SK-N-SH (cell line): ENCODE data around the gene MUC13. TPM values are rescaled to one million over a fixed set of nuclear protein-coding genes. Genes with fewer than 3 reads are reported as not detected.

Experiments used
- CTCF ChIA-PET: fragments of 300-600, 350-600 bp; formaldehyde crosslinking; extraction: SDS; loops from one replicate; lab custom pipeline; 2021; lab: Yijun Ruan, JAX
- POLR2A ChIA-PET: fragments of 350-600 bp; sonication (Branson Sonifier 250); formaldehyde crosslinking; extraction: SDS; loops from one replicate; lab custom pipeline; 2020; ENCODE audit warnings: antibody characterized with exemption, inconsistent platforms; lab: Yijun Ruan, JAX
- DNase-seq: peaks from one replicate; pipeline ENCODE4 v3.0.0; 2012
- H2AFZ ChIP-seq: fragments of 200-600 bp; sonication (generic); 2 replicates; pipeline ENCODE4 v1.8.1; 2016; ENCODE audit warnings: antibody characterized with exemption, mild to moderate bottlenecking, low read depth
- H3F3A ChIP-seq: fragments of 200-600 bp; sonication (generic); replicated peaks from 2 replicates; pipeline ENCODE3; 2016; ENCODE audit warnings: antibody characterized with exemption, mild to moderate bottlenecking; ENCODE audit not compliant: insufficient read depth
- H3K27ac ChIP-seq, 2 experiments: fragments of 200-500 bp in 1 of 2; fragments of 200-600 bp in 1 of 2; sonication (Bioruptor generic) in 1 of 2; sonication (generic), shearing (Covaris generic) in 1 of 2; 2 replicates each; pipeline versions ENCODE4 v1.5.1 to v1.6.1; 2014 to 2016; ENCODE audit warnings: low read depth in 2 of 2, inconsistent platforms in 1 of 2, low read length in 1 of 2, mild to moderate bottlenecking in 1 of 2, mixed read lengths in 1 of 2
- H3K27me3 ChIP-seq: fragments of 200-600 bp; sonication (generic), shearing (Covaris generic); 2 replicates; pipeline ENCODE4 v1.6.1; 2016; ENCODE audit warnings: mixed run types; ENCODE audit not compliant: insufficient read depth
- H3K36me3 ChIP-seq, 2 experiments: fragments of 200-500 bp in 1 of 2; fragments of 200-600 bp in 1 of 2; sonication (Bioruptor generic) in 1 of 2; sonication (generic) in 1 of 2; replicated peaks in 1 of 2; 2 replicates each; pipeline versions ENCODE3 to v1.5.1; 2014 to 2016; ENCODE audit warnings: low read length in 1 of 2, mild to moderate bottlenecking in 1 of 2; ENCODE audit not compliant: insufficient read depth in 2 of 2, control insufficient read depth in 1 of 2
- H3K4me1 ChIP-seq, 2 experiments: fragments of 200-500 bp in 1 of 2; fragments of 200-600 bp in 1 of 2; sonication (Bioruptor generic) in 1 of 2; sonication (generic), shearing (Covaris generic) in 1 of 2; 2 replicates each; pipeline versions ENCODE4 v1.5.1 to v1.6.1; 2014 to 2016; ENCODE audit warnings: low read depth in 1 of 2, low read length in 1 of 2, mixed run types in 1 of 2; ENCODE audit not compliant: insufficient read depth in 2 of 2, control insufficient read depth in 1 of 2
- H3K4me2 ChIP-seq: fragments of 200-600 bp; sonication (generic), shearing (Covaris generic); 2 replicates; pipeline ENCODE4 v1.6.1; 2017; ENCODE audit warnings: mixed run types
- H3K4me3 ChIP-seq, 2 experiments: fragments of 200-500 bp in 1 of 2; fragments of 200-600 bp in 1 of 2; sonication (Bioruptor generic) in 1 of 2; sonication (generic), shearing (Covaris generic) in 1 of 2; 2 replicates each; pipeline versions ENCODE4 v1.5.1 to v1.8.1; 2014 to 2016; ENCODE audit warnings: low read depth in 2 of 2, inconsistent platforms in 1 of 2, low read length in 1 of 2, mild to moderate bottlenecking in 1 of 2, mixed read lengths in 1 of 2, moderate library complexity in 1 of 2
- H3K79me2 ChIP-seq: fragments of 200-600 bp; sonication (generic); 2 replicates; pipeline ENCODE4 v1.8.1; 2017; ENCODE audit warnings: mild to moderate bottlenecking; ENCODE audit not compliant: insufficient read depth
- H3K9ac ChIP-seq: fragments of 200-600 bp; sonication (generic); 2 replicates; pipeline ENCODE4 v1.6.1; 2017; ENCODE audit warnings: mixed run types
- H3K9me2 ChIP-seq: fragments of 200-600 bp; sonication (generic); 2 replicates; pipeline ENCODE4 v1.6.1; 2017; ENCODE audit warnings: mixed run types
- H3K9me3 ChIP-seq: fragments of 200-600 bp; sonication (generic); 2 replicates; pipeline ENCODE4 v1.6.1; 2017; ENCODE audit warnings: mixed run types, mild to moderate bottlenecking, moderate library complexity
- H4K20me1 ChIP-seq: fragments of 200-600 bp; sonication (generic); 2 replicates; pipeline ENCODE4 v1.6.1; 2017; ENCODE audit warnings: mild to moderate bottlenecking, mixed run types; ENCODE audit not compliant: insufficient read depth
- CHD2 ChIP-seq: fragments of 150-350 bp; IDR thresholded peaks from 2 replicates; pipeline ENCODE4 v1.6.1; 2018; ENCODE audit warnings: low read length; ENCODE audit not compliant: partially characterized antibody
- ELF1 ChIP-seq: IDR thresholded peaks from 2 replicates; pipeline ENCODE4 v1.4.0; 2012
- EP300 ChIP-seq, 2 experiments: IDR thresholded peaks; 2 replicates each; pipeline versions ENCODE4 v1.4.0 to v1.6.1; 2012; ENCODE audit warnings: borderline replicate concordance in 1 of 2, low read depth in 1 of 2, low read length in 1 of 2
- FOSL2 ChIP-seq: IDR thresholded peaks from 2 replicates; pipeline ENCODE4 v1.4.0; 2012; ENCODE audit warnings: low read depth, mild to moderate bottlenecking, moderate library complexity, borderline replicate concordance
- FOXJ3 ChIP-seq: sonication (generic); formaldehyde crosslinking; IDR thresholded peaks from 2 replicates; pipeline ENCODE4 v1.5.1; 2020; ENCODE audit warnings: mild to moderate bottlenecking, missing genetic modification reagents
- FOXM1 ChIP-seq: IDR thresholded peaks from 2 replicates; pipeline ENCODE4 v1.4.0; 2012; ENCODE audit warnings: low read depth, mild to moderate bottlenecking
- GATA2 ChIP-seq: sonication (generic); formaldehyde crosslinking; IDR thresholded peaks from 2 replicates; pipeline ENCODE4 v1.5.0; 2020; ENCODE audit warnings: mild to moderate bottlenecking, missing genetic modification reagents
- JUND ChIP-seq: IDR thresholded peaks from 2 replicates; pipeline ENCODE4 v1.4.0; 2012
- MEF2A ChIP-seq: IDR thresholded peaks from 2 replicates; pipeline ENCODE4 v1.4.0; 2012; ENCODE audit warnings: low read depth, borderline replicate concordance
- NFIC ChIP-seq: IDR thresholded peaks from 2 replicates; pipeline ENCODE4 v1.4.0; 2012; ENCODE audit warnings: borderline replicate concordance
- NRF1 ChIP-seq: IDR thresholded peaks from 2 replicates; pipeline ENCODE4 v1.6.1; 2012; ENCODE audit warnings: low read depth, mild to moderate bottlenecking, low read length
- POLR2AphosphoS5 ChIP-seq: IDR thresholded peaks from 2 replicates; pipeline ENCODE4 v1.6.1; 2012; ENCODE audit warnings: low read depth, low read length
- RAD21 ChIP-seq: IDR thresholded peaks from 2 replicates; pipeline ENCODE4 v1.6.1; 2012; ENCODE audit warnings: mild to moderate bottlenecking, low read length
- RFX5 ChIP-seq: IDR thresholded peaks from 2 replicates; pipeline ENCODE4 v1.6.1; 2012; ENCODE audit warnings: mild to moderate bottlenecking, improper control_type of control experiment, low read length
- RXRA ChIP-seq: IDR thresholded peaks from 2 replicates; pipeline ENCODE4 v1.4.0; 2012; ENCODE audit warnings: low read depth, mild to moderate bottlenecking, borderline replicate concordance
- SIN3A ChIP-seq: IDR thresholded peaks from 2 replicates; pipeline ENCODE4 v1.6.1; 2012; ENCODE audit warnings: low read depth, mild to moderate bottlenecking, low read length, moderate library complexity, borderline replicate concordance
- SMC3 ChIP-seq: IDR thresholded peaks from 2 replicates; pipeline ENCODE4 v1.6.1; 2012; ENCODE audit warnings: low read depth, low read length, improper control_type of control experiment
- TAF1 ChIP-seq: IDR thresholded peaks from 2 replicates; pipeline ENCODE4 v1.6.1; 2012; ENCODE audit warnings: low read depth, mild to moderate bottlenecking, low read length, moderate library complexity, borderline replicate concordance
- TCF12 ChIP-seq: IDR thresholded peaks from 2 replicates; pipeline ENCODE4 v1.4.0; 2012
- TEAD4 ChIP-seq: IDR thresholded peaks from 2 replicates; pipeline ENCODE4 v1.4.0; 2012; ENCODE audit warnings: mild to moderate bottlenecking, borderline replicate concordance; ENCODE audit not compliant: insufficient read depth
- YY1 ChIP-seq: IDR thresholded peaks from 2 replicates; pipeline ENCODE4 v1.4.0; 2012; ENCODE audit warnings: low read depth, mild to moderate bottlenecking
- WGBS: methylation state at CpG from one replicate; pipeline ENCODE4 v1.1.6; 2017; ENCODE audit warnings: low lambda C conversion rate; 5-methylcytosine and 5-hydroxymethylcytosine counted together
- polyA plus RNA-seq, 3 experiments: library from polyadenylated mRNA; depleted of rRNA; stranded (reverse); fragments of >200 nt; gene quantifications; 2 replicates each; pipeline ENCODE4 v1.2.3, GENCODE V29; 2012
- TF ChIP-seq, protein P1 (sequence below): IDR thresholded peaks from 2 replicates; pipeline ENCODE4 v1.6.1; 2012; ENCODE audit warnings: mild to moderate bottlenecking, low read depth, low read length, moderate library complexity
- TF ChIP-seq, protein P2 (sequence below): IDR thresholded peaks from 2 replicates; pipeline ENCODE4; 2012
- TF ChIP-seq, protein P3 (sequence below): fragments of 150-350 bp; IDR thresholded peaks from 2 replicates; pipeline ENCODE4 v1.6.1; 2016; ENCODE audit warnings: mild to moderate bottlenecking, low read depth, low read length
- TF ChIP-seq, protein P4 (sequence below): IDR thresholded peaks from 2 replicates; pipeline ENCODE4 v1.4.0; 2012; ENCODE audit warnings: low read depth, borderline replicate concordance
- TF ChIP-seq, protein P5 (sequence below): IDR thresholded peaks from 2 replicates; pipeline ENCODE4 v1.4.0; 2012; ENCODE audit warnings: low read depth
- TF ChIP-seq, protein P6 (sequence below): IDR thresholded peaks from 2 replicates; pipeline ENCODE4 v1.4.0; 2012; ENCODE audit warnings: low read depth, borderline replicate concordance

The MUC13 gene
- polyA plus RNA-seq, 1 of the 3 experiments (the other 2 are of a cell fraction), result not detected

DNA sequence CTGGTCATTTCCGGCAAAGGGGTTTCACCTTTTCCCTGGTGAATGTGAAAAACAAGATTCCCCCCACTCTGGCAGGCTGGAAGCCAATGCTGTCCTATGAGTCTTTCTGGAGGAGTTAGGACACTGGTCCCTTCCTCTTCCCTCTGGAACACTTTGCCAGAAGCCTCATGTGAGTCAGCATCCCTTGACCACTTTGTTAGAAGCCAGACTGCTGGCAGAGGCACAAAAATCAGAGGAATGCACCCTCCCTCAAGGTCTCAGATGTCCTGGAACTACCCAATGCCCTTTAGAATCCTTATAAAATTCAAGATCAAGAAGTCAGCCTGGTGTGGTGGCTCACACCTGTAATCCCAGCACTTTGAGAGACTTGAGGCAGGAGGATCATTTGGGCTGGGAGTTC lies 74.0 kb downstream of the MUC13 start:
- Histone ChIP-seq H3K27me3 (no peaks in the 10 kb centered on the region), H3K9me3 (no peaks in the 10 kb centered on the region; the same call in 1 of the 2 replicates), H3K9me2 (no peaks in the 10 kb centered on the region), H3K4me2 (no peak overlapping the region; the same call in none of the 2 replicates), H4K20me1 (no peaks in the 10 kb centered on the region), H3F3A (peaks cover 28% of the 10 kb centered on the region), H3K4me1 (peaks cover 20 to 23% of the 10 kb centered on the region in 2 experiments; a peak in 3 of 4 replicates), H2AFZ (no peak overlapping the region)
- ChIA-PET POLR2A (no interaction called here), CTCF (no interaction called here)
- WGBS, result 19% methylated on average over 1 of the region's 1 CpG
- no peak for DNase-seq
- no peak for TF ChIP-seq TAF1
- TF ChIP-seq TCF12, result peak; percentile 99
- TF ChIP-seq POLR2AphosphoS5, result peak; percentile 81; the same call in 1 of the 2 replicates
- TF ChIP-seq, protein P1, sequence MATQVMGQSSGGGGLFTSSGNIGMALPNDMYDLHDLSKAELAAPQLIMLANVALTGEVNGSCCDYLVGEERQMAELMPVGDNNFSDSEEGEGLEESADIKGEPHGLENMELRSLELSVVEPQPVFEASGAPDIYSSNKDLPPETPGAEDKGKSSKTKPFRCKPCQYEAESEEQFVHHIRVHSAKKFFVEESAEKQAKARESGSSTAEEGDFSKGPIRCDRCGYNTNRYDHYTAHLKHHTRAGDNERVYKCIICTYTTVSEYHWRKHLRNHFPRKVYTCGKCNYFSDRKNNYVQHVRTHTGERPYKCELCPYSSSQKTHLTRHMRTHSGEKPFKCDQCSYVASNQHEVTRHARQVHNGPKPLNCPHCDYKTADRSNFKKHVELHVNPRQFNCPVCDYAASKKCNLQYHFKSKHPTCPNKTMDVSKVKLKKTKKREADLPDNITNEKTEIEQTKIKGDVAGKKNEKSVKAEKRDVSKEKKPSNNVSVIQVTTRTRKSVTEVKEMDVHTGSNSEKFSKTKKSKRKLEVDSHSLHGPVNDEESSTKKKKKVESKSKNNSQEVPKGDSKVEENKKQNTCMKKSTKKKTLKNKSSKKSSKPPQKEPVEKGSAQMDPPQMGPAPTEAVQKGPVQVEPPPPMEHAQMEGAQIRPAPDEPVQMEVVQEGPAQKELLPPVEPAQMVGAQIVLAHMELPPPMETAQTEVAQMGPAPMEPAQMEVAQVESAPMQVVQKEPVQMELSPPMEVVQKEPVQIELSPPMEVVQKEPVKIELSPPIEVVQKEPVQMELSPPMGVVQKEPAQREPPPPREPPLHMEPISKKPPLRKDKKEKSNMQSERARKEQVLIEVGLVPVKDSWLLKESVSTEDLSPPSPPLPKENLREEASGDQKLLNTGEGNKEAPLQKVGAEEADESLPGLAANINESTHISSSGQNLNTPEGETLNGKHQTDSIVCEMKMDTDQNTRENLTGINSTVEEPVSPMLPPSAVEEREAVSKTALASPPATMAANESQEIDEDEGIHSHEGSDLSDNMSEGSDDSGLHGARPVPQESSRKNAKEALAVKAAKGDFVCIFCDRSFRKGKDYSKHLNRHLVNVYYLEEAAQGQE, result peak; percentile 53; the same call in 1 of the 2 replicates
- TF ChIP-seq FOSL2, result peak; percentile 93
- peak; percentile 35; the same call in 1 of the 2 replicates for TF ChIP-seq YY1
- peak; percentile 98 for TF ChIP-seq TEAD4
- TF ChIP-seq, protein P2, sequence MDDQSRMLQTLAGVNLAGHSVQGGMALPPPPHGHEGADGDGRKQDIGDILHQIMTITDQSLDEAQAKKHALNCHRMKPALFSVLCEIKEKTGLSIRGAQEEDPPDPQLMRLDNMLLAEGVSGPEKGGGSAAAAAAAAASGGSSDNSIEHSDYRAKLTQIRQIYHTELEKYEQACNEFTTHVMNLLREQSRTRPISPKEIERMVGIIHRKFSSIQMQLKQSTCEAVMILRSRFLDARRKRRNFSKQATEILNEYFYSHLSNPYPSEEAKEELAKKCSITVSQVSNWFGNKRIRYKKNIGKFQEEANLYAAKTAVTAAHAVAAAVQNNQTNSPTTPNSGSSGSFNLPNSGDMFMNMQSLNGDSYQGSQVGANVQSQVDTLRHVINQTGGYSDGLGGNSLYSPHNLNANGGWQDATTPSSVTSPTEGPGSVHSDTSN, result peak; percentile 96
- TF ChIP-seq RXRA, result peak; percentile 95
- TF ChIP-seq NRF1, result no peak
- TF ChIP-seq EP300 (IDR thresholded peaks at IDR 0.05; ENCODE audit: borderline replicate concordance in 1 of 2, low read depth in 1 of 2, low read length in 1 of 2), result peak; percentile 70 to 98
- peak; percentile 63; the same call in 1 of the 2 replicates for TF ChIP-seq MEF2A
- TF ChIP-seq FOXJ3 (CRISPR knock-in tag), result no peak
- TF ChIP-seq, protein P3, sequence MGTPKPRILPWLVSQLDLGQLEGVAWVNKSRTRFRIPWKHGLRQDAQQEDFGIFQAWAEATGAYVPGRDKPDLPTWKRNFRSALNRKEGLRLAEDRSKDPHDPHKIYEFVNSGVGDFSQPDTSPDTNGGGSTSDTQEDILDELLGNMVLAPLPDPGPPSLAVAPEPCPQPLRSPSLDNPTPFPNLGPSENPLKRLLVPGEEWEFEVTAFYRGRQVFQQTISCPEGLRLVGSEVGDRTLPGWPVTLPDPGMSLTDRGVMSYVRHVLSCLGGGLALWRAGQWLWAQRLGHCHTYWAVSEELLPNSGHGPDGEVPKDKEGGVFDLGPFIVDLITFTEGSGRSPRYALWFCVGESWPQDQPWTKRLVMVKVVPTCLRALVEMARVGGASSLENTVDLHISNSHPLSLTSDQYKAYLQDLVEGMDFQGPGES, result no peak
- peak; percentile 35; the same call in 1 of the 2 replicates for TF ChIP-seq ELF1
- peak; percentile 87; the same call in 1 of the 2 replicates for TF ChIP-seq FOXM1
- TF ChIP-seq SIN3A, result peak; percentile 84; the same call in 1 of the 2 replicates
- no peak for TF ChIP-seq SMC3
- TF ChIP-seq NFIC, result peak; percentile 99
- TF ChIP-seq, protein P4, sequence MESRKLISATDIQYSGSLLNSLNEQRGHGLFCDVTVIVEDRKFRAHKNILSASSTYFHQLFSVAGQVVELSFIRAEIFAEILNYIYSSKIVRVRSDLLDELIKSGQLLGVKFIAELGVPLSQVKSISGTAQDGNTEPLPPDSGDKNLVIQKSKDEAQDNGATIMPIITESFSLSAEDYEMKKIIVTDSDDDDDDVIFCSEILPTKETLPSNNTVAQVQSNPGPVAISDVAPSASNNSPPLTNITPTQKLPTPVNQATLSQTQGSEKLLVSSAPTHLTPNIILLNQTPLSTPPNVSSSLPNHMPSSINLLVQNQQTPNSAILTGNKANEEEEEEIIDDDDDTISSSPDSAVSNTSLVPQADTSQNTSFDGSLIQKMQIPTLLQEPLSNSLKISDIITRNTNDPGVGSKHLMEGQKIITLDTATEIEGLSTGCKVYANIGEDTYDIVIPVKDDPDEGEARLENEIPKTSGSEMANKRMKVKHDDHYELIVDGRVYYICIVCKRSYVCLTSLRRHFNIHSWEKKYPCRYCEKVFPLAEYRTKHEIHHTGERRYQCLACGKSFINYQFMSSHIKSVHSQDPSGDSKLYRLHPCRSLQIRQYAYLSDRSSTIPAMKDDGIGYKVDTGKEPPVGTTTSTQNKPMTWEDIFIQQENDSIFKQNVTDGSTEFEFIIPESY, result peak; percentile 69; the same call in 1 of the 2 replicates
- peak; percentile 94 for TF ChIP-seq JUND
- no peak for TF ChIP-seq RAD21
- TF ChIP-seq, protein P5, sequence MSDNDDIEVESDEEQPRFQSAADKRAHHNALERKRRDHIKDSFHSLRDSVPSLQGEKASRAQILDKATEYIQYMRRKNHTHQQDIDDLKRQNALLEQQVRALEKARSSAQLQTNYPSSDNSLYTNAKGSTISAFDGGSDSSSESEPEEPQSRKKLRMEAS, result peak; percentile 87; the same call in 1 of the 2 replicates
- TF ChIP-seq, protein P6, sequence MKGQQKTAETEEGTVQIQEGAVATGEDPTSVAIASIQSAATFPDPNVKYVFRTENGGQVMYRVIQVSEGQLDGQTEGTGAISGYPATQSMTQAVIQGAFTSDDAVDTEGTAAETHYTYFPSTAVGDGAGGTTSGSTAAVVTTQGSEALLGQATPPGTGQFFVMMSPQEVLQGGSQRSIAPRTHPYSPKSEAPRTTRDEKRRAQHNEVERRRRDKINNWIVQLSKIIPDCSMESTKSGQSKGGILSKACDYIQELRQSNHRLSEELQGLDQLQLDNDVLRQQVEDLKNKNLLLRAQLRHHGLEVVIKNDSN, result no peak
- no peak for TF ChIP-seq GATA2
- TF ChIP-seq CHD2, result no peak
- no peak for TF ChIP-seq RFX5
- TF ChIP-seq, all 33 proteins: peak for 17
- Histone ChIP-seq H3K27ac (peak overlapping the region; percentile 71 to 92), H3K79me2 (peaks cover 75% of the 10 kb centered on the region), H3K36me3 (peaks cover 25 to 27% of the 10 kb centered on the region in 2 experiments), H3K9ac (peak overlapping the region; percentile 37; the same call in 1 of the 2 replicates), H3K4me3 (no peak overlapping the region)
